PC-9 (cell line): Measurements from ENCODE around the gene PLAC8. TPM values are rescaled to one million over a fixed set of nuclear protein-coding genes. Genes with fewer than 3 reads are reported as not detected.
"Not testable (repeated sequence)": the region's sequence is repeated elsewhere in the genome, so short reads cannot be mapped to it uniquely, and the experiment has no call there.

ENCODE experiments used
- BruUV-seq: library from RNA; stranded (reverse); fragments of 400-500 nt; replicated peaks from 2 replicates; lab custom pipeline; 2021; lab: Mats Ljungman, UMichigan
- CTCF ChIA-PET: fragments of 300-600 bp; sonication (Branson Sonifier 250); formaldehyde crosslinking; loops from one replicate; lab custom pipeline; 2022; ENCODE audit warnings: antibody characterized with exemption; lab: Charles Lee
- POLR2A ChIA-PET: fragments of 300-600 bp; sonication (Branson Sonifier 250); formaldehyde crosslinking; loops from one replicate; lab custom pipeline; 2022; ENCODE audit warnings: antibody characterized with exemption; ENCODE audit not compliant: unreplicated experiment; lab: Charles Lee
- DNase-seq, 2 experiments: peaks; one replicate each; pipeline versions ENCODE4 v3.0.0 to v3.0.0-alpha.2; 2015 to 2022; ENCODE audit warnings: mixed read lengths in 1 of 2
- H2AFZ ChIP-seq: fragments of 200-600 bp; sonication (generic); 2 replicates; pipeline ENCODE4 v1.8.1; 2017; ENCODE audit warnings: antibody characterized with exemption
- H3F3A ChIP-seq: fragments of 200-600 bp; sonication (generic); 2 replicates; pipeline ENCODE4 v1.8.1; 2017; ENCODE audit warnings: antibody characterized with exemption, mild to moderate bottlenecking, low read depth; ENCODE audit not compliant: insufficient read depth
- H3K27ac ChIP-seq: fragments of 200-600 bp; sonication (generic); 2 replicates; pipeline ENCODE4 v1.6.1; 2016; ENCODE audit warnings: mixed run types
- H3K27me3 ChIP-seq: fragments of 200-600 bp; sonication (generic); 2 replicates; pipeline ENCODE4 v1.6.1; 2016; ENCODE audit warnings: low read depth, mixed run types; ENCODE audit not compliant: insufficient read depth
- H3K36me3 ChIP-seq: fragments of 200-600 bp; sonication (generic); 2 replicates; pipeline ENCODE4 v1.6.1; 2016; ENCODE audit warnings: low read depth, mixed run types
- H3K4me1 ChIP-seq: fragments of 200-600 bp; sonication (generic); replicated peaks from 2 replicates; pipeline ENCODE4 v1.6.1; 2016; ENCODE audit warnings: mixed run types; ENCODE audit not compliant: insufficient read depth
- H3K4me2 ChIP-seq: fragments of 200-600 bp; sonication (generic); 2 replicates; pipeline ENCODE4 v1.6.1; 2017; ENCODE audit warnings: mixed run types
- H3K4me3 ChIP-seq: fragments of 200-600 bp; sonication (generic); 2 replicates; pipeline ENCODE4 v1.6.1; 2016; ENCODE audit warnings: mixed run types
- H3K79me2 ChIP-seq: fragments of 200-600 bp; sonication (generic); 2 replicates; pipeline ENCODE4 v1.6.1; 2017; ENCODE audit warnings: low read depth, mixed run types
- H3K9me2 ChIP-seq: fragments of 200-600 bp; sonication (generic); 2 replicates; pipeline ENCODE4 v1.8.1; 2017; ENCODE audit warnings: mild to moderate bottlenecking; ENCODE audit not compliant: insufficient read depth
- H3K9me3 ChIP-seq: fragments of 200-600 bp; sonication (generic); 2 replicates; pipeline ENCODE4 v1.8.1; 2016; ENCODE audit warnings: low read depth; ENCODE audit not compliant: insufficient read depth
- H4K20me1 ChIP-seq: fragments of 200-600 bp; sonication (generic); 2 replicates; pipeline ENCODE4 v1.8.1; 2017; ENCODE audit not compliant: insufficient read depth
- CTCF ChIP-seq: fragments of 200-600 bp; sonication (generic); conservative IDR thresholded peaks from 2 replicates; pipeline ENCODE4 v1.6.1; 2017; ENCODE audit warnings: mixed run types, antibody characterized with exemption, mild to moderate bottlenecking, moderate library complexity
- EZH2 ChIP-seq: fragments of 200-600 bp; sonication (generic); IDR thresholded peaks from 2 replicates; pipeline ENCODE4 v1.8.0; 2017; ENCODE audit warnings: antibody characterized with exemption, low read depth
- intact Hi-C: fragments of 100-400 bp; cut with micrococcal nuclease; formaldehyde crosslinking; loops from one replicate; pipeline ENCODE4 v1.10.0; 2022; ENCODE audit not compliant: unreplicated experiment
- total RNA-seq: library from RNA; stranded (reverse); gene quantifications from 2 replicates; pipeline ENCODE4 v1.2.3, GENCODE V29; 2021

Gene PLAC8
- total RNA-seq, 1 experiment from 2014 or later = 52.7 TPM

GRCh38 chr4:83089410-83090157, 24.9 kb downstream of the PLAC8 start:
- Histone ChIP-seq H3K9me3 (no peaks in the 10 kb centered on the region), H4K20me1 (no peaks in the 10 kb centered on the region), H3K4me2 (no peak overlapping the region), H2AFZ (no peak overlapping the region), H3F3A (no peaks in the 10 kb centered on the region), H3K4me1 (no peaks in the 10 kb centered on the region), H3K9me2 (no peaks in the 10 kb centered on the region), H3K36me3 (no peaks in the 10 kb centered on the region), H3K4me3 (no peak overlapping the region), H3K27ac (no peak overlapping the region), H3K79me2 (no peaks in the 10 kb centered on the region), H3K27me3 (no peaks in the 10 kb centered on the region)
- intact Hi-C loops = no loop called here
- TF ChIP-seq EZH2 (no peak), CTCF (no peak)
- ChIA-PET POLR2A (no interaction called here), CTCF (no interaction called here)
- no TSS peak for BruUV-seq
- no peak for DNase-seq

- DNase-seq, CTCF ChIA-PET, BruUV-seq, H3K4me1 ChIP-seq, H3K9me3 ChIP-seq, H3F3A ChIP-seq, H3K4me3 ChIP-seq, H3K4me2 ChIP-seq, H3K79me2 ChIP-seq, H3K9me2 ChIP-seq, intact Hi-C loops, H3K36me3 ChIP-seq, H3K27ac ChIP-seq, H4K20me1 ChIP-seq, H3K27me3 ChIP-seq, H2AFZ ChIP-seq: not testable (repeated sequence)
- POLR2A ChIA-PET = interaction anchor here (0.7 kb wide), 1 partner anchor 24 kb away, joined by 17 read pairs; no protein-coding TSS in a partner anchor
Observed at GRCh38 chr4:83084956-83085355, 29.6 kb downstream of the PLAC8 start.

- no TSS peak for BruUV-seq
- Histone ChIP-seq H3K9me2 (no peaks in the 10 kb centered on the region), H4K20me1 (no peaks in the 10 kb centered on the region), H3K4me1 (no peaks in the 10 kb centered on the region), H3K9me3 (no peaks in the 10 kb centered on the region), H3K27me3 (no peaks in the 10 kb centered on the region), H2AFZ (no peak overlapping the region), H3F3A (no peaks in the 10 kb centered on the region), H3K4me2 (no peak overlapping the region), H3K79me2 (no peaks in the 10 kb centered on the region), H3K4me3 (no peak overlapping the region), H3K27ac (no peak overlapping the region), H3K36me3 (no peaks in the 10 kb centered on the region)
- TF ChIP-seq CTCF (no peak), EZH2 (no peak)
- intact Hi-C loops = no loop called here
- no peak for DNase-seq
- POLR2A ChIA-PET = interaction anchor here (0.7 kb wide), 1 partner anchor 25 kb away, joined by 17 read pairs; no protein-coding TSS in a partner anchor
- CTCF ChIA-PET = no interaction called here
Observed at GRCh38 chr4:83083925-83084475, 30.5 kb downstream of the PLAC8 start.
